ENCODE measurements around the gene COX15.

GRCh38 chr10:99689461-99689860, 42.5 kb downstream of the COX15 start:
- TF ChIP-seq, protein P1, sequence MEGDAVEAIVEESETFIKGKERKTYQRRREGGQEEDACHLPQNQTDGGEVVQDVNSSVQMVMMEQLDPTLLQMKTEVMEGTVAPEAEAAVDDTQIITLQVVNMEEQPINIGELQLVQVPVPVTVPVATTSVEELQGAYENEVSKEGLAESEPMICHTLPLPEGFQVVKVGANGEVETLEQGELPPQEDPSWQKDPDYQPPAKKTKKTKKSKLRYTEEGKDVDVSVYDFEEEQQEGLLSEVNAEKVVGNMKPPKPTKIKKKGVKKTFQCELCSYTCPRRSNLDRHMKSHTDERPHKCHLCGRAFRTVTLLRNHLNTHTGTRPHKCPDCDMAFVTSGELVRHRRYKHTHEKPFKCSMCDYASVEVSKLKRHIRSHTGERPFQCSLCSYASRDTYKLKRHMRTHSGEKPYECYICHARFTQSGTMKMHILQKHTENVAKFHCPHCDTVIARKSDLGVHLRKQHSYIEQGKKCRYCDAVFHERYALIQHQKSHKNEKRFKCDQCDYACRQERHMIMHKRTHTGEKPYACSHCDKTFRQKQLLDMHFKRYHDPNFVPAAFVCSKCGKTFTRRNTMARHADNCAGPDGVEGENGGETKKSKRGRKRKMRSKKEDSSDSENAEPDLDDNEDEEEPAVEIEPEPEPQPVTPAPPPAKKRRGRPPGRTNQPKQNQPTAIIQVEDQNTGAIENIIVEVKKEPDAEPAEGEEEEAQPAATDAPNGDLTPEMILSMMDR (optimal IDR thresholded peaks at IDR 0.05 in 1 of 3, IDR thresholded peaks at IDR 0.05 in 1 of 3, conservative IDR thresholded peaks at IDR 0.05 in 1 of 3; ENCODE audit: extremely low read depth in 1 of 3, insufficient read depth in 2 of 3, low read length in 3 of 3): no peak
- no peak for TF ChIP-seq EZH2 (IDR thresholded peaks at IDR 0.05; ENCODE audit: low read length)

Data from keratinocyte (primary cell).